ENCODE data around the gene CHRNA9. TPM values are rescaled to one million over a fixed set of nuclear protein-coding genes. Genes with fewer than 3 reads are reported as not detected.

Gene CHRNA9
- total RNA-seq, 1 experiment from 2014 or later: 2.0 TPM

DNA sequence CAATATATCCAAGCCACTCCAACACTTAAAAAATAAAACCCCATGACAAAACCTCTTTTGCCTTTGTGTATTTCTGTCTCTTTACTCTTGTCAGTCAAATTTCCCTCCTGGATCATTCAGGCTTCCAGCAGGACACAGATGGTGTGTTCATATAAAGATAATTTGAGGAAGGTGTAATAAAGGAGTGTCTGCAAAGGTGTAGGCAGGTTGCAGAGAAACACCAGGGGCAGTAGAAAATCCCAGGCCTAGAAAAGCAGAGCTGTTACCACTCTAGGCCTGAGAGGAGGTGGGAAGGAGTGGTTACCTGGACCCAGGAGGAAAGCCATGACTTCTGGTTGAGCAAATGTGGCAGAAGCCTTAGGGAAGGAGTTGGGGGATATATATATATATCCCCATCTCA, 28.8 kb downstream of the CHRNA9 start:
- CTCF ChIA-PET: interaction anchor here (1.0 kb wide), 1 partner anchor 533 kb away, joined by 4 read pairs; no protein-coding TSS in a partner anchor
- intact Hi-C loops (cut with micrococcal nuclease): no loop called here
- POLR2A ChIA-PET: no interaction called here
- TF ChIP-seq, protein P1, sequence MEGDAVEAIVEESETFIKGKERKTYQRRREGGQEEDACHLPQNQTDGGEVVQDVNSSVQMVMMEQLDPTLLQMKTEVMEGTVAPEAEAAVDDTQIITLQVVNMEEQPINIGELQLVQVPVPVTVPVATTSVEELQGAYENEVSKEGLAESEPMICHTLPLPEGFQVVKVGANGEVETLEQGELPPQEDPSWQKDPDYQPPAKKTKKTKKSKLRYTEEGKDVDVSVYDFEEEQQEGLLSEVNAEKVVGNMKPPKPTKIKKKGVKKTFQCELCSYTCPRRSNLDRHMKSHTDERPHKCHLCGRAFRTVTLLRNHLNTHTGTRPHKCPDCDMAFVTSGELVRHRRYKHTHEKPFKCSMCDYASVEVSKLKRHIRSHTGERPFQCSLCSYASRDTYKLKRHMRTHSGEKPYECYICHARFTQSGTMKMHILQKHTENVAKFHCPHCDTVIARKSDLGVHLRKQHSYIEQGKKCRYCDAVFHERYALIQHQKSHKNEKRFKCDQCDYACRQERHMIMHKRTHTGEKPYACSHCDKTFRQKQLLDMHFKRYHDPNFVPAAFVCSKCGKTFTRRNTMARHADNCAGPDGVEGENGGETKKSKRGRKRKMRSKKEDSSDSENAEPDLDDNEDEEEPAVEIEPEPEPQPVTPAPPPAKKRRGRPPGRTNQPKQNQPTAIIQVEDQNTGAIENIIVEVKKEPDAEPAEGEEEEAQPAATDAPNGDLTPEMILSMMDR (IDR thresholded peaks at IDR 0.05; ENCODE audit: unreplicated experiment): no peak
- Mint-ChIP-seq H3K36me3 (ENCODE audit: insufficient read depth, unreplicated experiment) (no peaks in the 10 kb centered on the region), H3K4me3 (ENCODE audit: unreplicated experiment) (no peak overlapping the region), H3K9me3 (ENCODE audit: unreplicated experiment) (peaks cover 11% of the 10 kb centered on the region), H3K27ac (ENCODE audit: low read depth, unreplicated experiment) (no peak overlapping the region), H3K27me3 (ENCODE audit: insufficient read depth, unreplicated experiment) (no peaks in the 10 kb centered on the region), H3K4me1 (ENCODE audit: insufficient read depth, unreplicated experiment) (no peaks in the 10 kb centered on the region)
- DNase-seq (ENCODE audit: unreplicated experiment): no peak
- no TSS peak for BruUV-seq (replicated peaks)

DNA sequence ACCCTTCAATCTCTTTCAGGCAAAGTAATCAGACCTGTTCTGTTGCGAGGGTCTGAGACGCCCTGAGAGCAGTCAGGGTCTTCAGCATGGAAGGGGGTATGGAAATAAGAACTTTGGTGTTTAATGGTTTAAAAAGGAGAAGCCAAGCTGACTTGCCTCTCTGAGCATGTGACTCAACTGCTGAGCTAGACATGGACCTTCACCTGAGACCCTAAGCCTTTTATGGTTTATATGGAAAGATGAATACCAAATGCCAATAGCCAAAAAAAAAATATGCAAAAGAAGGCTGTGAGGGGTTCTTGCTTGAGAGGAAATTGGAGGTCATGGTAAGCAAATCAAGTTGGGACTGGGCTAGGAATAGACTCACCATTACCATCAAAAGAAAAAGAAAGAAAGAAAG, 30.6 kb downstream of the CHRNA9 start:
- Mint-ChIP-seq H3K27me3 (ENCODE audit: insufficient read depth, unreplicated experiment) (no peaks in the 10 kb centered on the region), H3K9me3 (ENCODE audit: unreplicated experiment) (no peaks in the 10 kb centered on the region), H3K36me3 (ENCODE audit: insufficient read depth, unreplicated experiment) (peaks cover 5% of the 10 kb centered on the region), H3K4me3 (ENCODE audit: unreplicated experiment) (no peak overlapping the region), H3K27ac (ENCODE audit: low read depth, unreplicated experiment) (no peak overlapping the region), H3K4me1 (ENCODE audit: insufficient read depth, unreplicated experiment) (no peaks in the 10 kb centered on the region)
- intact Hi-C loops (cut with micrococcal nuclease): no loop called here
- TF ChIP-seq, protein P1 (IDR thresholded peaks at IDR 0.05; ENCODE audit: unreplicated experiment): no peak
- BruUV-seq (replicated peaks): no TSS peak
- POLR2A ChIA-PET: no interaction called here
- CTCF ChIA-PET: no interaction called here
- DNase-seq (ENCODE audit: unreplicated experiment): no peak

DNA sequence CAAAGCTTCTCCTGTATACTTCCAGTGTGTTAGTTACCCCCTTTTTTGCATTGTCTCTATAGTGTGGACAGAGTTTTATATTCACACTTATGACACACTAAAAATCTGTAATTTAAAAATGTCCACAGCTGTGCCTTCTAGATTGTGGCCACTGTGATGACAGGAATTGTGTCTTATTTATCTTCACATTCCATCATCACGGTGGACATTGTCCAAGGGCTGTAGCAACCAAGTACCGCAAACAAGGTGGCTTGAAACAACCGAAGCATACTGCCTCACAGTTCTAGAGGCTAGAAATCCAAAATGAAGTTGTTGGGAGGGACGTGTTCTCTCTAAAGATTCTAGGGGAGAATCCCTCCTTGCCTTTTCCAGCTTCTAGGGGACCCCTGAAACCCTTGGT, 32.3 kb downstream of the CHRNA9 start:
- POLR2A ChIA-PET: no interaction called here
- TF ChIP-seq, protein P1 (IDR thresholded peaks at IDR 0.05; ENCODE audit: unreplicated experiment): no peak
- no peaks in the 10 kb centered on the region for H3K4me1 Mint-ChIP-seq (ENCODE audit: insufficient read depth, unreplicated experiment)
- peaks cover 5% of the 10 kb centered on the region for H3K36me3 Mint-ChIP-seq (ENCODE audit: insufficient read depth, unreplicated experiment)
- H3K27ac Mint-ChIP-seq (ENCODE audit: low read depth, unreplicated experiment): no peak overlapping the region
- no peaks in the 10 kb centered on the region for H3K27me3 Mint-ChIP-seq (ENCODE audit: insufficient read depth, unreplicated experiment)
- CTCF ChIA-PET: no interaction called here
- BruUV-seq (replicated peaks): no TSS peak
- intact Hi-C loops (cut with micrococcal nuclease): no loop called here
- DNase-seq (ENCODE audit: unreplicated experiment): no peak
- no peak overlapping the region for H3K4me3 Mint-ChIP-seq (ENCODE audit: unreplicated experiment)
- no peaks in the 10 kb centered on the region for H3K9me3 Mint-ChIP-seq (ENCODE audit: unreplicated experiment)

DNA sequence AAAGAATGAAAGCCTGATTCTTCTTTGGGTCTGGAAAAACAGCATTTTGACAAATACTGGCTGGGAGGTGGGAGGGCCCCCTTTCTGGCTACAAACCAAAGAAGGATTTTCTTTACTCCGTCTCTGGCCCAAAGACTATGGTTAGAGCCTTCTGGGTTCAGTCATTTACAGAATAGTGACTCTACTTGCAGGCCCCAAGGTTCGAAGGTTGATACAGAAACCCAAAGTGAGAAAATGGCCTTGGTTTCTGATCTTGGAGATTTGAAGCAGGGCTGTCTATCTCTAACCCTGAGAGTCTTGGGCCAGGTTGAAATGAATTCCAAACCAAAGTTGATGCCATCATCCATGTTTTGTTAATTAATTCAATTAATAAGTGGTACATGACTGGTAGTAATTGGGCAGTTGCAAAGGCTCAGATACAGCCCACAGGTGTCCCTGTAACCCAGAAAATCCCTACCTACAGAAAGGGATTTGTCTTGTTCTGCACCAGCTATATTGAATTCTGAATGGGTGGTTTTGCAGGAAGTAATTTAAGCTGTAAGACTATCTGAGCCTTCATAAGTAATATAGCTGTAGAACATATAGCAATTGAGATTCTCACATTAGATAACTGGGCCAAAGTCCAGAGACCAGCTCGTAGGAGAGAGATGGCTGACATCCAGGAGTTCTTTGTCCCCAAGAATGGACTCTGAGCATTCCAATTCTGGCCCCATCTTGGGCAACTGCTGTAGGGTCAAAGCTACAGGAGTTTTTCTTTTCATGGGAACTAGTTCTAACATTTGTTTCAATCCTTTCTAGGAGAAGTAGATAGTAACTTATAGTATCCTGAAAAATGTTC, 34.5 kb downstream of the CHRNA9 start:
- H3K4me3 Mint-ChIP-seq (ENCODE audit: unreplicated experiment): no peak overlapping the region
- no peaks in the 10 kb centered on the region for H3K9me3 Mint-ChIP-seq (ENCODE audit: unreplicated experiment)
- POLR2A ChIA-PET: no interaction called here
- CTCF ChIA-PET: interaction anchor here (0.8 kb wide), 1 partner anchor 351 kb away, joined by 3 read pairs; no protein-coding TSS in a partner anchor
- intact Hi-C loops (cut with micrococcal nuclease): no loop called here
- no peaks in the 10 kb centered on the region for H3K4me1 Mint-ChIP-seq (ENCODE audit: insufficient read depth, unreplicated experiment)
- H3K27me3 Mint-ChIP-seq (ENCODE audit: insufficient read depth, unreplicated experiment): no peaks in the 10 kb centered on the region
- TF ChIP-seq, protein P1 (IDR thresholded peaks at IDR 0.05; ENCODE audit: unreplicated experiment): no peak
- DNase-seq (ENCODE audit: unreplicated experiment): no peak
- no TSS peak for BruUV-seq (replicated peaks)
- H3K27ac Mint-ChIP-seq (ENCODE audit: low read depth, unreplicated experiment): no peak overlapping the region
- H3K36me3 Mint-ChIP-seq (ENCODE audit: insufficient read depth, unreplicated experiment): peaks cover 5% of the 10 kb centered on the region

Data from MCF 10A (cell line).